MM.1S (cell line): ENCODE measurements around the gene ROPN1L.

Source experiments
- CTCF ChIP-seq: fragments of 300-600 bp; sonication (generic); IDR thresholded peaks from 2 replicates; pipeline ENCODE4 v1.5.1; 2016; ENCODE audit warnings: antibody characterized with exemption, low read length, mixed read lengths
- EZH2 ChIP-seq: fragments of 300-600 bp; sonication (generic); optimal IDR thresholded peaks from 2 replicates; pipeline ENCODE3; 2017; ENCODE audit warnings: low read depth, mild to moderate bottlenecking, antibody characterized with exemption, low read length, mixed read lengths
- EZH2phosphoT487 ChIP-seq: fragments of 300-600 bp; sonication (generic); IDR thresholded peaks from 2 replicates; pipeline ENCODE4 v1.6.1; 2018; ENCODE audit warnings: antibody characterized with exemption, low read length

GRCh38 chr5:10409504-10409903 lies 32.2 kb upstream of the ROPN1L start:
- no peak for TF ChIP-seq CTCF
- TF ChIP-seq EZH2 = no peak
- no peak for TF ChIP-seq EZH2phosphoT487
